GM23338 (cell line): ENCODE results near the gene PSMG4. TPM values are rescaled to one million over a fixed set of nuclear protein-coding genes. Genes with fewer than 3 reads are reported as not detected.

ENCODE experiments used
- ATAC-seq: fragments of 200-7000 bp; cut with Tn5 transposase; 3 replicates; pipeline ENCODE4 v1.9.1; 2020
- DNase-seq: peaks from one replicate; pipeline ENCODE4 v3.0.0-alpha.2; 2015; ENCODE audit warnings: low spot score
- H2AFZ ChIP-seq: fragments of 200-600 bp; sonication (generic); 2 replicates; pipeline ENCODE4 v1.8.0; 2016; ENCODE audit warnings: antibody characterized with exemption, mild to moderate bottlenecking, moderate library complexity
- H3F3A ChIP-seq: fragments of 200-600 bp; sonication (generic); replicated peaks from 2 replicates; pipeline ENCODE4 v1.8.0; 2017; ENCODE audit warnings: antibody characterized with exemption, mixed run types, low read depth
- H3K27ac ChIP-seq: fragments of 200-600 bp; sonication (generic); 2 replicates; pipeline ENCODE4 v1.6.1; 2016; ENCODE audit warnings: low read depth
- H3K27me3 ChIP-seq: fragments of 200-600 bp; sonication (generic); 2 replicates; pipeline ENCODE4 v1.8.0; 2016; ENCODE audit warnings: mild to moderate bottlenecking, mixed run types, moderate library complexity; ENCODE audit not compliant: insufficient read depth
- H3K36me3 ChIP-seq: fragments of 200-600 bp; sonication (generic); 2 replicates; pipeline ENCODE4 v1.8.0; 2016; ENCODE audit warnings: mild to moderate bottlenecking; ENCODE audit not compliant: insufficient read depth
- H3K4me1 ChIP-seq: fragments of 200-600 bp; sonication (generic); 2 replicates; pipeline ENCODE4 v1.8.0; 2016; ENCODE audit warnings: mild to moderate bottlenecking, moderate library complexity; ENCODE audit not compliant: insufficient read depth
- H3K4me2 ChIP-seq: fragments of 200-600 bp; sonication (generic); 2 replicates; pipeline ENCODE4 v1.7.1; 2017; ENCODE audit warnings: mixed run types
- H3K4me3 ChIP-seq: fragments of 200-600 bp; sonication (generic); 2 replicates; pipeline ENCODE4 v1.6.1; 2016; ENCODE audit warnings: mixed run types
- H3K79me2 ChIP-seq: fragments of 200-600 bp; sonication (generic); replicated peaks from 2 replicates; pipeline ENCODE4 v1.8.0; 2017; ENCODE audit warnings: mild to moderate bottlenecking; ENCODE audit not compliant: insufficient read depth
- H3K9me2 ChIP-seq: fragments of 200-600 bp; sonication (generic); 2 replicates; pipeline ENCODE4 v1.8.0; 2017; ENCODE audit not compliant: insufficient read depth
- H4K20me1 ChIP-seq: fragments of 200-600 bp; sonication (generic); replicated peaks from 2 replicates; pipeline ENCODE4 v1.8.0; 2017; ENCODE audit warnings: mild to moderate bottlenecking; ENCODE audit not compliant: insufficient read depth
- H3K27ac Mint-ChIP-seq: 2 replicates; pipeline ENCODE4 v1.8.0; 2020; ENCODE audit warnings: inconsistent platforms, mild to moderate bottlenecking, moderate library complexity, mixed read lengths
- H3K27me3 Mint-ChIP-seq: 3 replicates; pipeline ENCODE4 v1.8.0; 2022; ENCODE audit warnings: low read depth, mild to moderate bottlenecking, moderate library complexity, mixed read lengths, inconsistent platforms; ENCODE audit not compliant: insufficient read depth, poor library complexity
- H3K36me3 Mint-ChIP-seq: 3 replicates; pipeline ENCODE4 v1.8.0; 2021; ENCODE audit warnings: low read depth, mild to moderate bottlenecking, inconsistent platforms, moderate library complexity, mixed read lengths
- H3K4me1 Mint-ChIP-seq: 3 replicates; pipeline ENCODE4 v1.8.0; 2020; ENCODE audit warnings: mild to moderate bottlenecking, inconsistent platforms, mixed read lengths
- H3K4me3 Mint-ChIP-seq: 3 replicates; pipeline ENCODE4 v1.8.0; 2021; ENCODE audit warnings: moderate library complexity, mild to moderate bottlenecking, inconsistent platforms, mixed read lengths
- H3K9me3 Mint-ChIP-seq: 3 replicates; pipeline ENCODE4 v1.8.0; 2020; ENCODE audit warnings: moderate library complexity, mild to moderate bottlenecking, inconsistent platforms, mixed read lengths
- ETS1 ChIP-seq: IDR thresholded peaks from 2 replicates; pipeline ENCODE4 v1.6.1; 2016; ENCODE audit warnings: antibody characterized with exemption
- EZH2phosphoT487 ChIP-seq: fragments of 200-600 bp; sonication (generic); IDR thresholded peaks from one replicate; pipeline ENCODE4 v1.8.1; 2018; ENCODE audit warnings: antibody characterized with exemption; ENCODE audit not compliant: unreplicated experiment
- JUNB ChIP-seq: IDR thresholded peaks from one replicate; pipeline ENCODE4 v1.6.1; 2016; ENCODE audit warnings: antibody characterized with exemption; ENCODE audit not compliant: unreplicated experiment
- ZNF114 ChIP-seq: fragments of 250-450 bp; sonication (Bioruptor Pico); IDR thresholded peaks from 2 replicates; pipeline ENCODE4 v1.5.0; 2020; ENCODE audit warnings: mild to moderate bottlenecking, moderate library complexity
- ZNF331 ChIP-seq: fragments of 250-450 bp; sonication (Bioruptor Pico); IDR thresholded peaks from 2 replicates; pipeline ENCODE4 v1.5.0; 2020; ENCODE audit warnings: low read depth, mild to moderate bottlenecking, moderate library complexity
- polyA plus RNA-seq: library from polyadenylated mRNA; unstranded; fragments of >200 nt; fragmentation: Nextera tagmentation; extraction: Ambion mirVana; gene quantifications from 2 replicates; pipeline ENCODE4 v1.2.1, GENCODE V29; 2016
- total RNA-seq: library from RNA; depleted of rRNA; stranded (reverse); fragments of >200 nt; shearing (Covaris generic); gene quantifications from 2 replicates; pipeline ENCODE4 v1.2.3, GENCODE V29; 2014
- TF ChIP-seq, protein P1 (sequence below): fragments of 250-450 bp; sonication (Bioruptor Pico); IDR thresholded peaks from 2 replicates; pipeline ENCODE4 v1.5.0; 2020; ENCODE audit warnings: mild to moderate bottlenecking, moderate library complexity
- TF ChIP-seq, protein P2 (sequence below): IDR thresholded peaks from one replicate; pipeline ENCODE4 v1.6.1; 2018; ENCODE audit warnings: antibody characterized with exemption; ENCODE audit not compliant: unreplicated experiment

The PSMG4 gene
- total and polyA plus RNA-seq, 2 experiments from 2014 or later = 37.2 to 168 TPM

GRCh38 chr6:3263096-3263495 lies 4.3 kb downstream of the PSMG4 start:
- Mint-ChIP-seq H3K4me3 (no peak overlapping the region; the same call in 2 of the 3 replicates), H3K36me3 (peaks cover 47% of the 10 kb centered on the region), H3K27me3 (peaks cover 13% of the 10 kb centered on the region), H3K9me3 (no peaks in the 10 kb centered on the region), H3K4me1 (peaks cover 27% of the 10 kb centered on the region), H3K27ac (no peak overlapping the region; the same call in 1 of the 2 replicates)
- Histone ChIP-seq H3K27ac (no peak overlapping the region), H2AFZ (no peak overlapping the region), H3K36me3 (no peaks in the 10 kb centered on the region; the same call in 1 of the 2 replicates), H3F3A (0 out of 2 replicates have a peak, but pooled peaks cover 10% of the 10 kb centered on the region), H3K79me2 (peaks cover 81% of the 10 kb centered on the region), H3K4me1 (peaks cover 18% of the 10 kb centered on the region), H3K4me2 (no peak overlapping the region), H3K9me2 (no peaks in the 10 kb centered on the region), H4K20me1 (peaks cover 29% of the 10 kb centered on the region), H3K4me3 (no peak overlapping the region), H3K27me3 (no peaks in the 10 kb centered on the region)
- ATAC-seq (no peak), DNase-seq (no peak)
- TF ChIP-seq ETS1 (no peak), EZH2phosphoT487 (no peak), ZNF331 (CRISPR knock-in tag) (no peak), ZNF114 (CRISPR knock-in tag) (no peak), JUNB (no peak)
- TF ChIP-seq, protein P1, sequence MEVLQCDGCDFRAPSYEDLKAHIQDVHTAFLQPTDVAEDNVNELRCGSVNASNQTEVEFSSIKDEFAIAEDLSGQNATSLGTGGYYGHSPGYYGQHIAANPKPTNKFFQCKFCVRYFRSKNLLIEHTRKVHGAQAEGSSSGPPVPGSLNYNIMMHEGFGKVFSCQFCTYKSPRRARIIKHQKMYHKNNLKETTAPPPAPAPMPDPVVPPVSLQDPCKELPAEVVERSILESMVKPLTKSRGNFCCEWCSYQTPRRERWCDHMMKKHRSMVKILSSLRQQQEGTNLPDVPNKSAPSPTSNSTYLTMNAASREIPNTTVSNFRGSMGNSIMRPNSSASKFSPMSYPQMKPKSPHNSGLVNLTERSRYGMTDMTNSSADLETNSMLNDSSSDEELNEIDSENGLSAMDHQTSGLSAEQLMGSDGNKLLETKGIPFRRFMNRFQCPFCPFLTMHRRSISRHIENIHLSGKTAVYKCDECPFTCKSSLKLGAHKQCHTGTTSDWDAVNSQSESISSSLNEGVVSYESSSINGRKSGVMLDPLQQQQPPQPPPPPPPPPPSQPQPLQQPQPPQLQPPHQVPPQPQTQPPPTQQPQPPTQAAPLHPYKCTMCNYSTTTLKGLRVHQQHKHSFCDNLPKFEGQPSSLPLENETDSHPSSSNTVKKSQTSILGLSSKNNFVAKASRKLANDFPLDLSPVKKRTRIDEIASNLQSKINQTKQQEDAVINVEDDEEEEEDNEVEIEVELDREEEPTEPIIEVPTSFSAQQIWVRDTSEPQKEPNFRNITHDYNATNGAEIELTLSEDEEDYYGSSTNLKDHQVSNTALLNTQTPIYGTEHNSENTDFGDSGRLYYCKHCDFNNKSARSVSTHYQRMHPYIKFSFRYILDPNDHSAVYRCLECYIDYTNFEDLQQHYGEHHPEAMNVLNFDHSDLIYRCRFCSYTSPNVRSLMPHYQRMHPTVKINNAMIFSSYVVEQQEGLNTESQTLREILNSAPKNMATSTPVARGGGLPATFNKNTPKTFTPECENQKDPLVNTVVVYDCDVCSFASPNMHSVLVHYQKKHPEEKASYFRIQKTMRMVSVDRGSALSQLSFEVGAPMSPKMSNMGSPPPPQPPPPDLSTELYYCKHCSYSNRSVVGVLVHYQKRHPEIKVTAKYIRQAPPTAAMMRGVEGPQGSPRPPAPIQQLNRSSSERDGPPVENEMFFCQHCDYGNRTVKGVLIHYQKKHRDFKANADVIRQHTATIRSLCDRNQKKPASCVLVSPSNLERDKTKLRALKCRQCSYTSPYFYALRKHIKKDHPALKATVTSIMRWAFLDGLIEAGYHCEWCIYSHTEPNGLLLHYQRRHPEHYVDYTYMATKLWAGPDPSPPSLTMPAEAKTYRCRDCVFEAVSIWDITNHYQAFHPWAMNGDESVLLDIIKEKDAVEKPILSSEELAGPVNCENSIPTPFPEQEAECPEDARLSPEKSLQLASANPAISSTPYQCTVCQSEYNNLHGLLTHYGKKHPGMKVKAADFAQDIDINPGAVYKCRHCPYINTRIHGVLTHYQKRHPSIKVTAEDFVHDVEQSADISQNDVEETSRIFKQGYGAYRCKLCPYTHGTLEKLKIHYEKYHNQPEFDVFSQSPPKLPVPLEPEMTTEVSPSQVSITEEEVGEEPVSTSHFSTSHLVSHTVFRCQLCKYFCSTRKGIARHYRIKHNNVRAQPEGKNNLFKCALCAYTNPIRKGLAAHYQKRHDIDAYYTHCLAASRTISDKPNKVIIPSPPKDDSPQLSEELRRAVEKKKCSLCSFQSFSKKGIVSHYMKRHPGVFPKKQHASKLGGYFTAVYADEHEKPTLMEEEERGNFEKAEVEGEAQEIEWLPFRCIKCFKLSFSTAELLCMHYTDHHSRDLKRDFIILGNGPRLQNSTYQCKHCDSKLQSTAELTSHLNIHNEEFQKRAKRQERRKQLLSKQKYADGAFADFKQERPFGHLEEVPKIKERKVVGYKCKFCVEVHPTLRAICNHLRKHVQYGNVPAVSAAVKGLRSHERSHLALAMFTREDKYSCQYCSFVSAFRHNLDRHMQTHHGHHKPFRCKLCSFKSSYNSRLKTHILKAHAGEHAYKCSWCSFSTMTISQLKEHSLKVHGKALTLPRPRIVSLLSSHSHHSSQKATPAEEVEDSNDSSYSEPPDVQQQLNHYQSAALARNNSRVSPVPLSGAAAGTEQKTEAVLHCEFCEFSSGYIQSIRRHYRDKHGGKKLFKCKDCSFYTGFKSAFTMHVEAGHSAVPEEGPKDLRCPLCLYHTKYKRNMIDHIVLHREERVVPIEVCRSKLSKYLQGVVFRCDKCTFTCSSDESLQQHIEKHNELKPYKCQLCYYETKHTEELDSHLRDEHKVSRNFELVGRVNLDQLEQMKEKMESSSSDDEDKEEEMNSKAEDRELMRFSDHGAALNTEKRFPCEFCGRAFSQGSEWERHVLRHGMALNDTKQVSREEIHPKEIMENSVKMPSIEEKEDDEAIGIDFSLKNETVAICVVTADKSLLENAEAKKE (CRISPR knock-in tag) = no peak
- TF ChIP-seq, protein P2, sequence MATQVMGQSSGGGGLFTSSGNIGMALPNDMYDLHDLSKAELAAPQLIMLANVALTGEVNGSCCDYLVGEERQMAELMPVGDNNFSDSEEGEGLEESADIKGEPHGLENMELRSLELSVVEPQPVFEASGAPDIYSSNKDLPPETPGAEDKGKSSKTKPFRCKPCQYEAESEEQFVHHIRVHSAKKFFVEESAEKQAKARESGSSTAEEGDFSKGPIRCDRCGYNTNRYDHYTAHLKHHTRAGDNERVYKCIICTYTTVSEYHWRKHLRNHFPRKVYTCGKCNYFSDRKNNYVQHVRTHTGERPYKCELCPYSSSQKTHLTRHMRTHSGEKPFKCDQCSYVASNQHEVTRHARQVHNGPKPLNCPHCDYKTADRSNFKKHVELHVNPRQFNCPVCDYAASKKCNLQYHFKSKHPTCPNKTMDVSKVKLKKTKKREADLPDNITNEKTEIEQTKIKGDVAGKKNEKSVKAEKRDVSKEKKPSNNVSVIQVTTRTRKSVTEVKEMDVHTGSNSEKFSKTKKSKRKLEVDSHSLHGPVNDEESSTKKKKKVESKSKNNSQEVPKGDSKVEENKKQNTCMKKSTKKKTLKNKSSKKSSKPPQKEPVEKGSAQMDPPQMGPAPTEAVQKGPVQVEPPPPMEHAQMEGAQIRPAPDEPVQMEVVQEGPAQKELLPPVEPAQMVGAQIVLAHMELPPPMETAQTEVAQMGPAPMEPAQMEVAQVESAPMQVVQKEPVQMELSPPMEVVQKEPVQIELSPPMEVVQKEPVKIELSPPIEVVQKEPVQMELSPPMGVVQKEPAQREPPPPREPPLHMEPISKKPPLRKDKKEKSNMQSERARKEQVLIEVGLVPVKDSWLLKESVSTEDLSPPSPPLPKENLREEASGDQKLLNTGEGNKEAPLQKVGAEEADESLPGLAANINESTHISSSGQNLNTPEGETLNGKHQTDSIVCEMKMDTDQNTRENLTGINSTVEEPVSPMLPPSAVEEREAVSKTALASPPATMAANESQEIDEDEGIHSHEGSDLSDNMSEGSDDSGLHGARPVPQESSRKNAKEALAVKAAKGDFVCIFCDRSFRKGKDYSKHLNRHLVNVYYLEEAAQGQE = no peak
